H1 (cell line): ENCODE measurements around the gene TRIM77.
"Not testable (repeated sequence)": the region's sequence is repeated elsewhere in the genome, so short reads cannot be mapped to it uniquely, and the experiment has no call there.

ENCODE experiments used
- CTCF ChIP-seq, 3 experiments: IDR thresholded peaks; 1 replicate in 2 of 3; 2 replicates in 1 of 3; pipeline versions ENCODE4 v1.5.1 to v1.6.1; 2011; ENCODE audit warnings: low read length in 3 of 3, mild to moderate bottlenecking in 3 of 3, inconsistent platforms in 2 of 3, low read depth in 1 of 3, moderate library complexity in 1 of 3; ENCODE audit not compliant: insufficient read depth in 1 of 3; ENCODE audit errors: control extremely low read depth in 1 of 3
- EP300 ChIP-seq, 2 experiments: IDR thresholded peaks; 1 replicate in 1 of 2; 2 replicates in 1 of 2; pipeline ENCODE4 v1.6.1; 2011 to 2012; ENCODE audit warnings: low read depth in 2 of 2, low read length in 2 of 2, mild to moderate bottlenecking in 2 of 2, borderline replicate concordance in 1 of 2, inconsistent platforms in 1 of 2, moderate library complexity in 1 of 2
- EZH2 ChIP-seq: fragments of 200-600 bp; sonication (generic); IDR thresholded peaks from 2 replicates; pipeline ENCODE4 v1.7.1; 2012; ENCODE audit warnings: low read depth, mild to moderate bottlenecking, moderate library complexity, low read length, inconsistent platforms; ENCODE audit not compliant: severe bottlenecking
- HDAC2 ChIP-seq, 2 experiments: fragments of 300-600 bp in 1 of 2; sonication (generic) in 1 of 2; IDR thresholded peaks; 2 replicates each; pipeline ENCODE4 v1.6.1; 2011 to 2012; ENCODE audit warnings: low read depth in 2 of 2, low read length in 2 of 2, mild to moderate bottlenecking in 2 of 2, moderate library complexity in 2 of 2, borderline replicate concordance in 1 of 2, inconsistent platforms in 1 of 2
- JUN ChIP-seq: IDR thresholded peaks from 2 replicates; pipeline ENCODE4 v1.6.1; 2011; ENCODE audit warnings: low read depth, mild to moderate bottlenecking, improper control_type of control experiment, low read length
- MAFK ChIP-seq: IDR thresholded peaks from 2 replicates; pipeline ENCODE4 v1.6.1; 2012; ENCODE audit warnings: low read depth, mild to moderate bottlenecking, improper control_type of control experiment, low read length
- POLR2A ChIP-seq, 2 experiments: IDR thresholded peaks; 1 replicate in 1 of 2; 2 replicates in 1 of 2; pipeline ENCODE4 v1.6.1; 2011; ENCODE audit warnings: low read depth in 2 of 2, low read length in 2 of 2, mild to moderate bottlenecking in 2 of 2; ENCODE audit errors: control extremely low read depth in 1 of 2
- RBBP5 ChIP-seq: IDR thresholded peaks from 2 replicates; pipeline ENCODE4 v1.7.1; 2012; ENCODE audit warnings: low read depth, mild to moderate bottlenecking, inconsistent platforms, low read length, moderate library complexity, borderline replicate concordance
- SP1 ChIP-seq: IDR thresholded peaks from 2 replicates; pipeline ENCODE4 v1.6.1; 2011; ENCODE audit warnings: low read depth, low read length
- TAF1 ChIP-seq: IDR thresholded peaks from 2 replicates; pipeline ENCODE4 v1.6.1; 2011; ENCODE audit warnings: mild to moderate bottlenecking, low read depth, low read length

- TF ChIP-seq EZH2; CTCF (IDR thresholded peaks at IDR 0.05; ENCODE audit: control extremely low read depth in 1 of 3, insufficient read depth in 1 of 3, low read depth in 1 of 3, low read length in 3 of 3); TAF1; HDAC2 (IDR thresholded peaks at IDR 0.05; ENCODE audit: borderline replicate concordance in 1 of 2, low read depth in 2 of 2, low read length in 2 of 2); EP300 (IDR thresholded peaks at IDR 0.05; ENCODE audit: borderline replicate concordance in 1 of 2, low read depth in 2 of 2, low read length in 2 of 2); JUN; RBBP5; POLR2A (IDR thresholded peaks at IDR 0.05; ENCODE audit: control extremely low read depth in 1 of 2, low read depth in 2 of 2, low read length in 2 of 2); MAFK; SP1: not testable (repeated sequence)
These were observed 37.6 kb upstream of the TRIM77 start for GRCh38 chr11:89672547-89672946.
